GM23248 (cell line): Measurements from ENCODE around the gene FER.

Experiments
- EZH2 ChIP-seq: fragments of 200-600 bp; sonication (generic); IDR thresholded peaks from 2 replicates; pipeline ENCODE4 v1.6.1; 2018; ENCODE audit warnings: antibody characterized with exemption, mild to moderate bottlenecking; ENCODE audit not compliant: insufficient read depth, poor library complexity, severe bottlenecking
- EZH2phosphoT487 ChIP-seq: fragments of 200-600 bp; sonication (generic); IDR thresholded peaks from 2 replicates; pipeline ENCODE4 v1.6.1; 2018; ENCODE audit warnings: antibody characterized with exemption, moderate library complexity, mild to moderate bottlenecking, low read depth; ENCODE audit not compliant: insufficient read depth

- no peak for TF ChIP-seq EZH2phosphoT487
- no peak for TF ChIP-seq EZH2
Measured at GRCh38 chr5:109030360-109031143, 282.9 kb downstream of the FER start.
